GM19238 (cell line): ENCODE data around the gene ABCF2.

Experiments used
- DNase-seq: peaks from one replicate; pipeline ENCODE4 v3.0.0; 2011; ENCODE audit warnings: low spot score; ENCODE audit not compliant: insufficient read length

The ABCF2 gene

DNA sequence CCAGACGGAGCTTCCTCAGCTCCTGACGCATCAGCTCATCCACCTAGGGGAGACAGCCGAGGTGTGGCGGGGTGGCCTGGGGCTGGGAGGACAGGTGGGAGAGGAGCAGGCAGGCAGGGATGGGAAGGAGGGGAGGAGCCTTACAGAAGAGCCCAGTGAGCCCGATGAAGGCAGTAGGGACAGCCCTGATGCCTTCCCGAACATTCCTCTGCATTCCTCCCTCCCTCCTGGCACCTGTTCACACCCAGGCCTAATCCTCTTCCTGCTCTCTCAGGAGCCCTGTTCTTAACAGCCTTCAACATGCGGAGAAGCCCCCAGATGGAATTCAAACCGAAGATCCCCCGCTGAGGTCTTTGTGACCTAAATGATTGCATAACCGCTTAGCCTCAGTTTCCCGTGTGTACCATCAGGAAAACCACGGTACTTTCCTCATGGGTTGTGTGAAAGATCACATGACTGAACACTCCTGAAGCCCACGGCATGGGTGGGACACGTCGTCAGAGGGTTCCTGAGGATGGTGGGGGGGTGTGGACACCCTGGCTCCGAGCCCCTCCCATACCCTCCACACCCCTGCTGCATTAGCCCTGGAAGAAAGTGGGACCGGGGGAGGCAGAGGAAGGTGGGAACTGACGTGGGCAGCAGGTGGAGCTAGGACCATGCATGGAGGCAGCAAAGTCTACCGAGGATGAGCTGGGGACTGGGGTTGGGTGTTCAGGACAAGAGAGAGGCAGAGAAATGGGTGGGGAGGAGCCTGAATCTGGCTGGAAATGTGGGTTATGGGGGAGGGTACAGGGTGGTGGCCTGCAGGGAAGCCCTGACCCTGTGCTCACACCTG is 31.2 kb downstream of the ABCF2 start:
- no peak for DNase-seq

DNA sequence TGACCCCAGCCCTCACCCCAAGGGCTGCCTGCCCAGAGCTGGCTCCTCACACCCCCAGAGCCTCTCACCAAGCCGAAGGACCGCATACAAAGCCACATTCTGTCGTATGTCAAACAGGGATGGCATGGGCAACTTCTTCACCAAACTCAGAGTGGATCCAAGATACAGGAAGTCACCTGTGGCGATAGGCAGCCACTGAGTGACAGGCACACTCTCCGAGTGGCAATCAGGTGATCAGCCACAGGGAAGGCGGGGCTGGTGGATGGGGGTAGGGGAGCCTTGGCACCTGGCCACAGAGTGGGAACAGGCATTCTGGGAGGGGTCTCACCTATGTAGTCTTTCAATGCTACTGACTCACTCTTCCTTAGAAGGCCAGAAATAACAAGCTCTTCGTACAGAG is 32.8 kb downstream of the ABCF2 start:
- DNase-seq, result no peak

DNA sequence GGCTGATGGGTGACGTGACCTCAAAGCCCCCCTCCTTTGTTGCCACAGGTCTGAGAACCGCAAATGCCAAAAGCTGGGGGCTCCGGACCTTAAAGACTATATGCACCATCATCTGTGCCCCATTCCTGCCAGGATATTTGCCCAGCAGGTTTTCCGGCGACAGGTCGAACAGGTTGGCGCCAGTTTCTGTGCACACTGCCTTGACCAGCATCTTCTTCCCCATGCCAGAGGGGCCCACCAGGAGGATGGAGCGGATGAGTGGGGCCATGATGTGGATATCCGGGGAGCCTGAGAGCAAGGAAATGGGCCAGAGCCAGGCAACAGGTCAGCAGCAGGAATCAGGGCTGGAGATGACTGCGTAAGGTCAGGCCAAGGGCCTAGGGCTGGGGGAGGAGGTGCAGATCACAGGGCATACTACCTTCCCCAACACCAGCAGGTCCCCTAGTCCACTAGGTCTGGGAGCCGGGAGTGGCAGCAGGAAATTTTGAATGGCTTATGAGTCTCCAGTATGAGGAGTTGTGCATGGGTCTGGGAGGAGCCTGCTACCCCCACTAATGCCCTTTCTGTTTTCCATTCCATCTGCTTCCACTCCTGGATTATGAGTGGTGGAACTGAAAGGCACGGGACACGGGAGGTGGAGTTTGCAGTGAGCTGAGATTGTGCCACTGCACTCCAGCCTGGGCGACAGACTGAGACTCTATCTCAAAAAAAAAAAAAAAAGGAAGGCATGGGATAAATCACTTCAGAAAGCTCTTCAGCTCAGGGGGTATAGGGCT is 33.6 kb downstream of the ABCF2 start:
- no peak for DNase-seq

DNA sequence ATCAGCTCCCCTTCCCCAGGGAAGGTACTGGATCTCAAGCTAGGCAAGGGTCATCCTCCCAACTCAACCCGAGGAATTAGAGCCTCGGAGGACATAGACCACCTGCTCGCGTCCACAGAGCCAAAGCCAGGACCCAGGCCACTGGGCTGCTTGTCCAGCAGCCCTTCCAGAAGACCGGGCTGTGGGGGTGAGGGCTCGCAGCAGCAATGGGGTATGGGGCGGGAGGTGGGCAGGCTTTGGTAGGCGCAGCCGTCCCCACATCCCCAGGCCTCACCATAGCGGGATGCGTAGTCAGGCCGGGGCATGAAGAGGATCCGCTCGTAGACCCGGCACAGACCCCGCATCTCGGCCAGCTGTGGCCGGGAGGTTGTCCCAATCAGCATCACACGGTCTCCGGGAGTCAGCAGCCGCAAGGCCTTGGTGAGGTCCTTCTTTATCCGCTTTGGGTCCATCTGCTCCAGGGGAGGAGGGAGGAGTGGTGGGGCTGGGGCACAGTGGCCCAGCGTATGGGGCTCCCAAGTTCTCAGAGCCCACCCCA is 34.9 kb downstream of the ABCF2 start:
- DNase-seq, result no peak

DNA sequence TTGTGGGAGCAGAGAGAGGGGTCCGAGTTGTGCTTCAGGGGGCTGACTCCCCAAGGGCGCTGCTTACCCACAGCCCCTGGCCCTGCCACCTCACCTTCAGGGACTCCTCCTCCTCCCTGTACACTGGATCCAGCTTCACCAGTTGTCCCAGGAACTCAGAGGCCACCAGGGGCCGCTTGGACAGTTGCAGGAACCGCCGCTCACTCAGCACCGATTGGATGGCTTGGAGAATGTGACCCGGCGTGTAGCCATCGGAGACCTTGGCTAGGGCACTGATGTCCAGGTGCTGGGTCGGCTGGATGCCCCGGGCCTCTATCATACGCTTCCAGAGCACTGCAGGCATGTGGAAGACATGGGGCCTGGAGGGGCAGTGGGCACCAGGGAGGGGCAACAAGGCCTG is 35.5 kb downstream of the ABCF2 start:
- DNase-seq, result no peak

DNA sequence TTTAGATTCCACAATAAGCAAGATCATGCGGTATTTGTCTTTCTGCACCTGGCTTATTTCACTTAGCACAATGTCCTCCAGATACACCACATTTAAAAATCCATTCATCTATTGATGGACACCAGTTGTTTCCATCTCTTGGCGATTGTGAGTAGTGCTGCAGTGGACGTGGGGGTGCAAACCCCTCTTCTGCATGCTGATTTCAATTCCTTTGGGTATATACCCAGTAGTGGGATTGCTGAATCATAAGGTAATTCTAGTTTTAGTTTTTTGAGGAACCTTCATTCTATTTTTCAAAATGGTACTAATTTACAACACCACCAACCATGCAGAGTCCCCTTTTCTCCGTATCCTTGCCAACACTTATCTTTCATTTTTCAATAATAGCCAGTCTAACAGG is 38.0 kb downstream of the ABCF2 start:
- DNase-seq, result no peak

DNA sequence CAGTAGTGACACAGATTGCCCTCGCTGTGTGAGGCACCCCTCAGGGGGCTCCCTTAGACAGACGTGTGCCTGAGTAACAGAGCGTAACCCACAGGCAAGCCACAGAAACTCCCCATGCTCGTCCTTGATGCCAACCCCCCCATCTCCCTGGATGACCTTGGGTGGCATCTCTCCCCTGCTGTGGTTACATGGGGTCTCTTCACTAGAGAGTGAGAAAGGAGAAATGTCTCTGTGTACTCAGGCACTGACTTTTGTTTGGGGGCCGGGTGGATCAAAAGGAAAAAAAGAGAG is 38.8 kb downstream of the ABCF2 start:
- DNase-seq, result no peak

DNA sequence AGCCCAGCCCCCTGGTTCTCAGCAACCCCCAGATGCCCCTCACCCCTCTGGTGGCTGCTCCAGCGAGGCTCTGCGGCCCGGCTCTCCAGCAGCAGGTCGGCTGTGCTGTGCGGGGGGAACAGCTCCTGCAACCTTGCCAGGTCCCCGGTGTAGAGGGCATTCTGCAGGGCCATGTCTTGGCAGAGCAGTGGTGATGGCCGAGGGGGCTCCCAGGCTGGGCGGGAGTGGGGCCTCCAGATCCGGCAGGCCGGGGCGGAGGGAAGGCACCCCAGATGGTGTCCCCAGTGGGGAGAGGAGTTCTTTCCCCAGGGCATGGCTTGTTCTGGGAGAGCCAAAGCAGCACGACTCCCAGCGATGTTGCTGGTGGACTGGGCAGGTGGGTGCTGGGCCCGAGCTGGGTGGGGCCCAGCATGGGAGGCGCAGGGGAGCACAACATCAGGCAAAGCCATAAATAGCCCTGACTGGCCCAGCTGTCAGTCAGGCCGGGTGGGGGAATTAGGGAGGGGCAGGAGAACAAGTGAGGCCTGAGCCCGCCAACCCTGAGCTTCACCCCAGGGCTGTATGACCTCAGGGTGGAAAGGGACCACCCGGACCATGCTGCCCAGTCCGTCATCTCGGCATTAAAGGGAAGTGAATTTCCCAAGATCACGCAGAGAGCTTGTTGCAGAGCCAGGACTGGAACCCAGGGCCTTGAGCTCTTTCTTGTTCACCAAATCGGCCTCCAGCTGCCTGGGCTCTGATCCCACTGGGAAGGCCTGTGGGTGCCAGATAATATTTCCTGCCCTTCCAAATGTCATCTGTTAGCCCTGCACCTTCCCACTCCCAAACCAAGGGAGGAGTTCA is 39.4 kb downstream of the ABCF2 start:
- no peak for DNase-seq

DNA sequence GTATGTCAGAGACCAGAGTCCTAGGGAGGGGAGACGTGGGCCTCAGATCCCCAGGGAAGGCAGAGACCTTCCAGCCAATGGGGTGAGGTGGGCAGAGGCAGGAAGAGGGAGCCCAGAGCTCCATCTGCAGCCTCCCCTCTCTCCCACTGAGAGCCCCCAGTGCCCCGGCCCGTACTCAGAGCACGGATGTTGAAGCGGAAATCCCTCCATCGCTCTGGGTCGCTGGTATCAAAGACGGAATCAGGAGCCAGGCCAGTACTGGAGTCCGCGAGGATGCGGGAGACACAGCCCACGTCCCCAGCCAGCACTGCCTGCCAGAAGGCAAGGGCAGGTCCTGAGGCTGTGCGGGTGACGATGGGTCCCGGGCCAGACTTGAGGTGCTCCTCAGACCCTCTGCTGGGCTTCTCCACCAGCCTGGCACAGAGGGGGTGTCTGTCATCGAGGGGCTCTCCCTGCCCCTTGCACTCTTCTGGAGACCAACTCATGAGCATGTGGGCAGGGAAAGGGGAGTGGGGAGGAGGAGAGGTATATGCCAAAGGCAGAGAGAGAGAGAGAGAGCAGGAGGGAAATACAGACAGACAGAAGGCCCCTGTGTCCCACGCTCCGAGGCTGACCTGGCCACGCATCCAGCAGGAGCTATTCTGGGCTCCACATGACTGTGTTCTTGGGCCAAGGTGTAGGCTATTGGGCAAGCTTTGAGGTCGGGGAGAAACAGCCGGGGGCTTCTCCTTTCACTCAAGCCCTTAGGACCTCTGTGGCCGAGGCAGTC is 40.2 kb downstream of the ABCF2 start, which contains the start of gene ASB10:
TSS of gene ASB10 (minus strand) at position 611 of the 769 bp plus-strand sequence. CDS start at position 491, 120 bp downstream.
- no peak for DNase-seq

DNA sequence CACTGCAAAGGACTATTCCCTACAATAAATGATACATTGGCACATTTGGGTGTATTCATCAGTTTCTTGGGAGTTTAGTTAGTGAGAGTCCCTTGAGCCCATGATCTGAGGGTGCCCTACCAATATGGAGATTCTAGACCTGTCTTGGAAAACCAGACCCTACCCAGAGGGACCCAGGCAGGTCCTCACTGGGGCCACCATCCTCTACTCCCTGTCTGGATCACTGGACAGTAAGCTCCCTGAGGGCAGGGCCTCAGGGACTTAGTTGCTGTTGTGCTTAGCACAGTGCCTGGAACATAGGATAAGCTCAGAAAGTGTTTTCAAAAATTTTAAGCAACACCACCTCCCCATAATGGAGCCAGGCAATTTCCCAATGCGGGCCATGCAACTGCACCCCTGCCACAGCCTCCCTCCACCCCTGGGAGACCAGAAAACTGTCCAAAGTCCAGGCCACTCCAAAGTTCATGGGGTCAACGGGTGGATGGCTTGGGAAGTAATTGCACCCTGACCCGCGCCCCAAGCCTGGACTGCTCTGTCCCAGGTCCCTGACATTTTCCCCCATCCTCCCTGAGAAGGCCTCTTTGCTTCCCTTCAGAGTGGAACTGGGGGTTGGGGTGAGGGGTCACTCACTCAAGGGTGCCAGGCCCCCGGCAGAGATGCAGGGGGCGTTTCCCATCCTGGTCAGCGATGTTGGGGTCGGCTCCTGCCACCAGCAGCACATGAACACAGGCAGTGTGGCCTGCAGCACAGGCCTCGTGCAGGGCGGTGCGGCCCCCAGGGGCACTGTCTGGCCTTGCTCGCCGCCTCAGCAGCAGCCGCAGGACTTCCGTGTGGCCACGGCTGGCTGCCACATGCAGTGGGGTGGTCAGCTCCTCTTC is 41.0 kb downstream of the ABCF2 start:
- DNase-seq, result no peak

DNA sequence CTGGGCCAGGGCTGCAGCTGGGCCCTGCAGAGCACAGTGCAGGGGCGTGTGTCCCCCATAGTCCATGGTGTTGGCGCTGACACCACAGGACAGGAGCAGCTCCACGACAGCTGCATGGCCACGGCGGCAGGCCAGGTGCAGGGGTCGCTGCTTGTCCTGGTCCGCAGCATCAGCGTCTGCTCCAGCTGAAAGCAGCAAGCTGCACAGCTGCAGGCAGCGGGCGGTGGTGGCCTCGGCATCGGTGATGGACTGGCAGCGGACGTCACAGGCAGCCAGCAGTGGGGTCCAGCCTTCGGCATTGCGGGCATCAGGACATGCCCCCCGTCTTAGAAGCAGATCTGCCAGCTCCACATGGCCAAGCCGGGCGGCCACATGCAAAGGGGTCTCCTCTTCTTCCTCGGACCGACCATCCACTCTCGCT is 46.0 kb downstream of the ABCF2 start:
- no peak for DNase-seq

DNA sequence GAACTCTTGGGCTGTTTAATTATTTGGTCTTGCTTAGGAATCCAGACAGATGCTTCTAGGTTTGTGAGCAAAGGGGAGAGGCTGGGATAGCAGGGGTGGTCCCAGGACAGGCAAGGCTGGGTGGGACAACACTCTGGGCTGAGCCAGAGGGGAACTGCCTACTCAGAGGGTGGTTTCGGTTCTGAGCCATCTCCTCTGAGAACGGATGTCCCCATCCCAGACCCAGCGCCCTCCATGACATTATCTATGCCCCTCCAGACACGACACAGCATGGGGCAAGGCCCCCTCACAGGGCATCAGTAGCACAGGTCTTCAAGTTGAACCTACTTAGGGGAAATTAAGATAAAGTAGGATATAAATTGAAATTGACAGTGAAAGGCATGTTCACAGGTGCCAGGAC is 47.1 kb downstream of the ABCF2 start:
- no peak for DNase-seq

DNA sequence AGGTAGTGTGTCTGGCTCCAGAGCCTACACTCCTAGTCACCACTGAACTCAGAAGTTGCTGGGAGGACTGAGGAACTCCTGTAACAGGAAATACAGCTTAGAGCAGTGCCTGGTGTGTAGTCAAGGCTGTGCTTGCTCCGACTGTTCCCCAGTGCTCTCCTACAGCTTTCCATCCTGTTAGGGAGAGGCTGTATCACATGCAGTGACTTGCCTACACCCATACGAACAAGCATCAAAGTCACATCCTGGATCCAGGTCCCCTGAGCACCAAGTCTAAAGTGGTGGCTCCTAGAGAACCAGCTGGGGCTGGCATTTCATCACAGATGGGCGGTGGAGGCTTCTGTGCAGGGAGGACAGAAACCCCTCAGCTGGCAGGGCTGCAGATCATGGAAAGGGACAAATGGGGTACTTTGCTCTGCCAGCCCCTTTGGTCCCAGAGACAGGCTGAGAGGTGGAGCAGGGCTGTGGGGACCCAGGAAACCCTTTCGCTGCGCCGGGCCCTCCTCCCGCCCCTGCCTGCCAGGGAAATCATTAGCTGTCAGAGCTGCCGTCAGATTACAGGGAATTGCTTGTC is 47.6 kb downstream of the ABCF2 start:
- no peak for DNase-seq

DNA sequence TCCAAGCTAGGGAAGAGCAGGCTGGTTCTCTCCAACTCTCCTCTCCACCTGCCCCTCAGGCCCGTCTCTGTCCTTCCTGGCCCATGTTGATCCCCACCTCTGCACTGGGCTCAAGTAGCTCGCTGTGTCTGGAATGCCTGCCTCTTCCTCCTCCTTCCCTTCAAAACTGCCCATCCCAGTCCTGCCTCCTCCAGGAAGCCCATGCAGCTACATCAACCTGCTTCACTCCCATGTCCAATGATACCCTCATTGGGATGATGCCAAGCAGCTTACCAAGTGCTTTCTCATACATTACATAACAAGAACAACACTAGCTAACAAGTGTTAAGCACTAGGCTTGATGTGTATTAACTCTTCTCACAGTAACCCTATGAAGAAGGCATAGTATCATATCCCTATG is 48.2 kb downstream of the ABCF2 start:
- DNase-seq, result no peak

DNA sequence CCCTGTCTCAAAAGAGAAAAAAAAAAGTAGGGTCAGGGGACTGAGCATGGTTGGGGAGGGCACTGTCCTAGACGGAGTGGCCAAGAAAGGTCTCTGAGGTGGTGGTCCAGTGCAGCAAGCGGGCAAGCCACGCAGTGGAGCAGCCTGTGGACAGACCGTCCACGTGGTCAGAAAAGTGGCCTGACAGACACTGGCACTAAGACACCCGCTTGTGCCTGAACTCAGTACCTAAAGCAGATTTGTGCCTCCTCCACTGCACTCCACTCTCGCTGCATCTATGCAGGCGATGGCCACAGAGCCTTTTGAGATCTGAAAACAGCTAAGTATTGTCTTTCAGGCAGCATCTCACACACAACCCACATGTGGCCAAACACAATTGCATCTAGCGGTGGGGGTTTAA is 48.8 kb downstream of the ABCF2 start:
- no peak for DNase-seq

DNA sequence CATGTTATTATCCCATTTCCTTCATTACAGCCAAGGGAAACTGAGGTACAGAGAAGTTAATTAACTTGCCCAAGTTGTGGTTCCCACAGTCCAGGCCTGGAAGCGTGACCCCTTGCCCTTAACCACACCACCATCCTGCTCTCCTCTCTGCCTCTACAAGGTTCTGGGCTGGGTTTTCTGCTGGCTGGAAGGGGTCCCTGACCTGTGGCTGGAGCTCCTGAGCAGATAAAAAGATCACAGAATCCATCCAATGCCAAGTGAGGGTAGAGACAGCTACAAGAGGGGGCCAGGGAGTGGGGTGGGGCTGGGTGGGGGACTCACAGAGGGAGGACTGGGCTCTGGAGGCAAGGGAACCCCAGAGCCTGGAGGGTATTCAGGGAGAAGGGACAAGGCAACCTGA is 49.7 kb downstream of the ABCF2 start:
- no peak for DNase-seq

DNA sequence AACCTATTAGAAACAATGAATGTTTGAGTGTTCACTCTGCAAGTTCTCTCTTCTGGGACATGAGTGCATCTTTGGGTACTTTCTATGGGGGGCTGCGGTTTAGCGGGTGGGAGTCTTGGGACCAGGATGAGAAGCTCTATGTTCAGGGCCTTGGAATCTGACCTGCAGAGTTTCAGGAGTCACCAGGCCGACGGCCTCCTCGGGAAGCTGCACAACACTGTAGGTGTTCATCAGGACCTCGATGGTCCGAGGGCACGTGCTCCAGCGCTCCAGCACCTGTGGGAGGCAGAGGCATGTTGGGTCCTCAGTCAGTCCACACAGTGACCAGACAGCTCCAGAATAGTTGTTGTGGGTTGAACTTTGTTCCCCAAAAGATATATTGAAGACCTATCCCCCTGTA is 50.6 kb downstream of the ABCF2 start:
- DNase-seq, result no peak

DNA sequence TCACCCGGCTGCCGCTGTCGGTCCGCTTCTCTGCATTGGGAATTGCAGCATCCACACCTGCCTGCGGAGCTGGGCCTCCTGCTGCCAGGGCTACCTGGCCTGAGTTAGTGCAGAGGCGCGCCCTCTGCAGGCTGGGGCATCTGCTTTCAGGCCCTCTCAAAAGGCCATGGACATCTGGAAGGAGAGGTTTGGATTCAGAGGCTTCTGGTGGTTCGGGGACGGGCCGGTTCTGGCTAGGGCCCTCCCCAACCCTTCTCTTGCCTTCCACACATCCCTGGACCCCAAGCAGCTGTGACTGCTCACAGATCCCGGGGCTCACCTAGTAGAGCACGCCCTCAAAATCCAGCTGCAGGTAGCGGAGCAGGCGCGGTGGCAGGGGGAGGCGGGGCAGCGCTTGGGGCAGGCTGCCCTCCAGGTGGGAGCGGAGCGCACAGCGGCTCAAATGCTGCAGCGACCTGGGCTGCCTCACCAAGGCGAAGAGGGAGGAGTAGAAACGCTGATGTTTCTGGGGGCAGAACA is 51.2 kb downstream of the ABCF2 start:
- no peak for DNase-seq

DNA sequence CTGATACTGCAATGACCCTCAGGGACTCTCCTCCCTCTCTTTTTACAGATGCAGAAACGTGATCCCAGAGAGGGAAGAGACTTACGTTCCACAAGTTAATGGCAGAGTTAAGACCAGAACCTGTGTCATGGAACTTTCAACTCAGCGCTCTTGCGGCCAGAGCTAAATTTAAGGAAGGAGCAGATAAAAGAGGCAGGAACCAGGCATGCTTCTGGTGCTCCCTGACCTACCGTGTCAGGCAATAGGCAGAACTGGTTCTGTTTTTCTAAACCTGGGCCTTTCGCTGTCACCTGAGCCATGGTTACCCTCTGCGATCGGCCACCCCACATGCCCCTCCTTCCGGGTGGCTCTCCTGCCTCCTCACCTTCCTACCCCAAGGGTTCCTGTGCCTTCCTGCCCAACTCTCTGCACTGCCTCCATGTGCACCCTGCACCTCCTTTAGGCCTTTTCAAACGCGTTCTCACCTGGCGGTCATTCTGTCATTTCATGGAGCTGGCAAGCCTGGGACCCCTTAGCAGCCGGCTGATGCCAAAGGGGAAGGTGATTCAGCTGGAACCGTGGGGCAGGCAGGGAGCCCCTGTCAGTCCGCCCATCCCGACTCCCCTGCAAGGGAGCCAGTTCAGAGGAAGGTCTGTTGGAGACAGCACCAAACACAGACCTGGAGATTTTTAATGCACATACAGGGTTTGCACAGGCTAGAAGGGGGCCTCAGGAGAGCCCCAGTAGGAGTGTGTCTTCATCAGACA is 51.8 kb downstream of the ABCF2 start:
- DNase-seq, result no peak
